HUDEP-2 (cell line): Measurements from ENCODE around the gene CDKAL1.
"Not testable (repeated sequence)": the region's sequence is repeated elsewhere in the genome, so short reads cannot be mapped to it uniquely, and the experiment has no call there.

ENCODE experiments used
- DNase-seq, 76 experiments: peaks; one replicate each; lab custom pipeline; 2025; ENCODE audit not compliant: unreplicated experiment in 76 of 76; lab: John Stamatoyannopoulos, UW

CDKAL1 gene

DNA sequence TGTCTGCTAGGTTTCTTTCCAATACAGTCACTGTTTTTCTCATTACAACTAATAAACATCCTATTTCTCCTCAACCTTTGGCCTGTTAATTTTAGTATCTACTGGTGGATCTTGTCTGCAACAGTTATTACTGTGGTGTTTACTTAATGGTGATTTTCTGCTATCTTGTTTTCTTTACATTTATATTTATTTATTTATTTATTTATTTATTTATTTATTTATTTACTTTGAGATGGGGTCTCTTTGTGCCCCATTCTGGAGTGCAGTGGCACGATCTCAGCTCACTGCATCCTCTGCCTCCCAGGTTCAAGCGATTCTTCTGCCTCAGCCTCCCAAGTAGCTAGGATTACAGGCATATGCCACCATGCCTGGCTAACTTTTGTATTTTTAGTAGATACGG is 15.1 kb downstream of the CDKAL1 start:
- not testable (repeated sequence) for DNase-seq

DNA sequence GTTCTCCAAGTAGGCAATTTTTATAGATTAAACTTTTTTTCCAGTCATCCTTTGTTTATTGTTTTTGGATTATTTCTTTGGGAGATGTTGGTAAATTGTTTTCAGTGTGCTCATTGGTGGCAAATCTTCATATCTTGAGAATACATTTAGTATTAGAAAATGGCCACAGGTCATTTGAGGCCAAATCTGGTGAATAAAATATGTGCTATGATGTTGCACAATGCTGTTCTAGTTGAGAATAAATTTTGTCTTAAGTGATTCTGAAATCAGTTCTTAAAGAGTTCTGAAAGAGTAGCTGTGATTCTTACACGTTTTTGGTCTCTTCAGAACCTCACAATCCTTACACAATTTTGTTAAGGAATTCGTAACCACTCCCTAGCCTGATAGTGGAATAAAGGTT is 20.1 kb downstream of the CDKAL1 start:
- no peak for DNase-seq

DNA sequence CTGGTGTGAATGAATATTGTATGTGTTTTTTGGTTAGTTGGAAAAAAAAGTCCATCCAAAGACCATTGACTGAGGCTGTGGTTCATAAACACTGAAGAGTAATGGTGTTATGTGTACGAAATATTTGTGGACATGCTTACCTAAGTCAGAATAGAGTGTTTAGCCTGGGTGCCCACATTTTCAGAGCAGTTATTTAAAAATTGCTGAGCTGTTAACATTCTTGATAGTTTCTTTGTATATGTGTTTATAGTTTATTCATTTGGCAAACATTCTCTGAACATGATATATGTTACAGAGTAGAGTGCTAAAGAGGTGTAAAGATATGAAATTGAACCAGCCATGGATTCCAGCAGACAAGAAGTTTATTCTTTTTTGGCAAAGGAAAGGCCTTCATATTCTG is 20.6 kb downstream of the CDKAL1 start:
- DNase-seq = no peak

DNA sequence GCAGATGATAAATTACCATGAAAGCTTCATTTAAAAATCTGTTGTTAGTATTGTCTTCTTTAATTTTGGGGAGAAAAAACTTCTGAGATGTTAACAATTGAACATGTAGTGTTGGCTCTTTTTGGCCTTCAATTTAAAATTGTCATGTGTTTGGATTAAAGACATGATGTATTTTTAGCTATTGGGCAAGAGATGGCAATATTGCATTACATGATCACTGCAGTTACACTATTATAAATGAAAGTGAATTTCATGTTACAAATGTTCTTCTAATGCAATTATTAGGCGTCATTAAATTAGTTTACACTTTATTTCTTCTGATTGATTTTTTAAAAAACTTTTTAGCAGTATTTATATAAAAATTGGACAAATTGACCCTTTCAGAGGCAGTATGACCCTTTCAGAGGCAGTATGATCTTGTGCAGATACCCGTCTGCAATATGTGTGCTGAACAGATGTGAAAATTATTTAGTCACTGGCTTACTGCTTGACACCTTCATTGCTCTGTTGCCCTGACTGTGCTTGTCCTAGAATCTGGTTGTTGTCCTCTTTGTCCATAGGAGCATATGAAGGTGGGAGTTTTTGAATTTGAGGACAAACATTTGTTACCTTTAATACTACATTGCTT is 25.8 kb downstream of the CDKAL1 start:
- DNase-seq = no peak

DNA sequence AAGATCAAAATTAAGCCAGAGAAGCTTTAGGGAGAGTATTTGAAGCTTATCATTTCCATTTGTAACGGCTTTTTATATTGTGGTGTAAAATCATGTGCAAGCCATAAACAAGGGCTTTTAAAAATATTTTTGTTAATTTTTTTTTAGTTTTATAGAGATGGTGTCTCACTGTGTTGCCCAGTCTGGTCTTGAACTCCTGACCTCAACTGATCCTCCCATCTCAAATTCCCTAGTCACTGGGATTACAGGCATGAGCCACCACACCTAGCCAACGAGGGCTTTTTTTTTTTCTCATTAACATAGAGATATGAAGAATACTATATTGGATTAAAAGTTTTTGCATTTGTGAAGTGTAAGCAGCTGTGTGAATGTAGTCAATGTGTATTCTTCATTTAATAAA is 29.1 kb downstream of the CDKAL1 start:
- DNase-seq = no peak

DNA sequence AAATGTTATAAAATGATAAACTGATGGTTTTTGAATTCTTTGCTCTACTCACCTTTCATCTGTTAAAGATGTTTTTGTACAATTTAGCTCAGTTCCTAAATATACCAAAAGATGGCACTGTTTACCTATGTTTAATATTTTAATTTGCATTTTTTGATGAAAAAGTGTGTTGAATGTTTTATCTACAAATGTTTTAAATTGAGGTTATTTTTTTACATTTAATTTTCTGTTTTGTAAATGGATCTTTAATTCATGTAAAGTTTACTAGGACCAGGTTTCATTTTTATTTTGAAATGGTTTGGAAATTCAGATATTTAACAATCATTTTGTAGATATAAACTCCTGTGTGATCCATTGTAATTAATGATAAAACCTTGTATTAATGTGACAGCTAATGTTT is 30.0 kb downstream of the CDKAL1 start:
- DNase-seq = peak in 16 of 76 experiments; percentile 7 to 51 (median 25)

DNA sequence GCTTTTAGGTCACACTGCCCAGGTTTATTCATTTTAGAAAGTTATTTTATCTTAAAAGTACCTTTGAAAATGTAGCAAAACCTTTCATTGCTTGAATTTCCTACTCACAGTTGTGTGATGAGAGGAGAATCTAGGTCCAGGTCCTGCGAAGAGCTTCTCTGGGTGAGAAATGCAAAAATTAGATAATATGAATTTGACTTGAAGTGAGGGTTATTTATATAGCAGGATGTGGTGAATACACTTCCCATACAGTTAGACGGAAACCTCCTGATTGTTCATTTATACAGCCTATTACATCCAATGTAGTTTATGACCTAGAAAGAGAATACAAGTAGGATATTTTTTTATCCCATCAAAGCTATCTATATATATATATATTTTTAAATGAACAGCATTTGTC is 30.5 kb downstream of the CDKAL1 start:
- DNase-seq = no peak

DNA sequence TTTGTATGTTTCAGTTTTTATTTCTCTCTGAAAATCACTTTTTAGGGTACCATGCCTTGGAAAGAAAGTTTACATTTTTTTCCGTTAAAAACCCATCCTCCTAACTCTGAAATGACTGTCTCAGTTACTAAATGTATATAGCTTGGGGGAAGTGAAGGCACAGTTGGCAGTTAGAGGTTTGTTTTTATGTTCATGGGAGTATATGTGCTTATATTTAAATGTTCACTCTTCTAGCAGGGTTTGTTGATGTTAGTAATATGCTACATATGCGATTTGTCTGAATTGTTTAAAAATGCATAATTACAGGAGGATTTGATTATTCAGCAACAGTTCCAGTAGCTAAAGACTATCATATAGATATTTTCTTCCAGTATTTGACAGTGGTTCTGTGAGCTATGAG is 31.1 kb downstream of the CDKAL1 start:
- no peak for DNase-seq

DNA sequence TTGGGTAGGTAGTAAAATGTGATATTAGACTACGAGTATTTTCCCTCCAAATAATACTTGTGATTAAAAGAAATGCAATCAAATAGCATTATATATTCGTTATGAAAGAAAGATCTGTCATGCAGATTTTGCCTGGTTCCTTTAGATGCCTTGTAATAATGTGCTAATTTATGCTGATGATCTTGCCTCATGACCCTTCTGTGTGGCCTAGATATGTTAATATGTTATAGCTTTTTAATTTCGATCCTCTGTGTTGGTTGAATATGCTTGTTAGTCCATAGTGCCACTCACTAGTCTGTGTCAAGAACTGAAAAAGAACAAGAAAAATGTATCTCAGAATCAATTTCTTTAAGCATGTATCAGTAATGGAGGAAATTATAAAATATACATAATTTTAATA is 31.9 kb downstream of the CDKAL1 start:
- DNase-seq = no peak

DNA sequence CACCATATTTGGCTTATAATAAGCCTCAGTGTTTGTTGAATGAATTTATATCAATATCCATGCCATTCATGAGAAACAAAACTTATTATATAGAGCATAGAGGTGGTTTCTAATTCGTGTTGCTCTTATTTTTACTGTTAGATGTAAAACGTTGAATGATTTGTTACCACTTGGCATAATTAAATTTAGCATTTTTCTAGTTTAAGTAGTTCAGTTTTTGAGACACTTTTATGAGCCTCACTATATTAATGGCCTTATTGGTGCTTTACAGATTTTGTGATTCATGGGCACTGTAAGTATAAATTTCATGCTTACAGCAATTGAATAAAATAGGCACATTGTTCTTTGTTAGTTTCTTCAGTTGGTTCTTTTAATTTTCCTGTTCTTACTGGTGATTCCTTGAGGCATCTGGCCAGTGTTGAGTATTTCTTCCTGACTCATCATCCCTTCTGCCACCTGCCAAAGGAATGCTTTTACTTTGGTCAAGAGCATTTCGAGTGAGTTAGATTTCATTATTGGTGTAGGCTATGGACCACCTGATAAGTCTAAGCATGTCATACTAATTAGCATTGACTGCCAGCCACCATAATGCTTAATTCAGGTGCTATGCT is 34.8 kb downstream of the CDKAL1 start:
- no peak for DNase-seq

DNA sequence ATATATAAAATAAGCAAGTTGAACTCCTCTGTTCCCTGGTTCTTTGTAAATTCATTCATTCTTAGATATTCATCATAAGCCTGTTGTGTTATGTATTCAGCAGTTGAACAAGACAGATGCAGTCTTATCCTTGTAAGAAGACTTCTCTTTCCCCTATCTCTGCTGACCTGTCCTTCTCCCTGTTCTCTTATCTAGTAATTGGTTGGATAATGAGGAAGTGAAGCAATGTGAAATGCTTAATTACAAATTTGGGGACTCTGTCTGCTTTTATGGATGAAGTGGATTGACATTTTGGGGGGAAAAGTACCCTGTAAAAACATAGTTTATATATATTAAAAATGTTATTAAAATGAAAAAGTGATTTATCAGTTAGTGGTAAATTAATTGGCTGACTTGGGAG is 37.0 kb downstream of the CDKAL1 start:
- DNase-seq = peak in 9 of 76 experiments; percentile 14 to 66 (median 31)

DNA sequence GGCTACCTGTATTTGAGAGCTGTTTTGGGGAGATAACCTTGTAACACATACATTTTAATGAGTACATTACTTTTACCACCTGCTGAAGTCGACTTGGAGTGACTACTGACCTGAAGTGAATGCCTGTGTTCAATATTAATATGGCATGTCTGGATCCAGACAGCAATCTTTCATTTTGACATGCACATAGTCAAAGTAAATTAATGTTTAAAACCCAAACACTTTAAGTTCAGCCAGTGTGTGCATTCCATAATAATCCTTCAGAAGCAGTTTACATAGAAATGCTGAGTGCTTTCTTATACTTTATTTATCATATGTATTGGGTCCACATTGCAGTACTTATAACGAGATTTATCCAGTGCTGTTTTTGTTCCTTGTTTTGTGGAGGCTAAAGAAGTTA is 38.0 kb downstream of the CDKAL1 start:
- DNase-seq = no peak

DNA sequence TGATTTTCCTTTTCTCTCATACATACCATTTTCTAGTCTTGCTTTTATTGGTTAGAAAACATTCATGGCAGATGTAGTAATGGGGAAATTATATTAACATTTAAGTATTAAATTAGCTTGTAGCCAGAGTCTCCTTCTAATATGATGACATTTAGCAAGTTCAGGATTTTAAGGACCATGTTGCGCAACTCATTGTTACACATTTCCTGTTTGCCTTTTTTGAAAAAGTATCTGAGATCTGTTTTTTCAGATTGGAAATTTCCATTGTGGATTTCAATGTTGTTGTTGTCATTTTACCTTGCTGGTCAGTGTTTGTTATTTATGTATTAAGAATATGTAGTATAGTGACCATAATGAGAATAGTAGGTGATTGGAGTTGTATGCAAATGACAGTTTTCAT is 38.7 kb downstream of the CDKAL1 start:
- no peak for DNase-seq

DNA sequence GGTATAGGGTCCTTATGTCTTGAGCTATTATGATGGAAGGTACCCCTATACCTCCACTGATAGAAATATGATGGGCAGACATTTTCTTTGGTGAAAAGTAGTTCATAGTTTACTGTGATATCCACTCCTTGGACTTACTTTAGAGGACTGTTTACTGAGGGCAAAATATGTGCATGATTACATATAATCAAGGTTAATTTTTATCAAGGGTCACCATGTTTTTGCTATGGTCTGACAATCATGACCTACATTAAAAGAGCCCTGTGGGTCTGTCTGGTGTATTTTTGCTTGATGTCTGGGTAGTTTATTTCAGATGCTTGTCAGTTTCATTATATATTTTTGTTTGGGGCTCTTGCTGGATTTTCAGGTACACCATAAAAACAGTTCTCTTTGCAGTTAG is 40.1 kb downstream of the CDKAL1 start:
- DNase-seq = no peak

DNA sequence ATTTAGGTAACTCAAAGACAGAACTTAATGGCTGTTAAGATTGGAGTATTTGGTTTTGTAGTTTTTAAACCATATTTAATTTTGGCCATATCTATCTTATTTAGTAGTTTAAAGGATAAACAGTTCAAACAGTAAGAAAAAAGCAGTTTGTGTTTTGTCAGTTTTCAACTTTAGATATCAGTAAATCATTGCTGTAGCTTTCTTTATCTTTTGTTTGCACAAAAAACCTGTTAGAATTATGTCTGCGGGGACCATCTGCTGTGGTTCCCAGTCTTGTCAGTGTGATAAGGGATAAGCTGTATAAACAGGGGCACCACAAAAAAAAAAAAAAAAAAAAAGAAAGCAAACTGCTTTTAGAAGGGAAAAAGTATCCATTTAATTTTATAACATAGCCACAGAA is 40.9 kb downstream of the CDKAL1 start:
- DNase-seq = peak in 71 of 76 experiments; percentile 16 to 93 (median 71)

DNA sequence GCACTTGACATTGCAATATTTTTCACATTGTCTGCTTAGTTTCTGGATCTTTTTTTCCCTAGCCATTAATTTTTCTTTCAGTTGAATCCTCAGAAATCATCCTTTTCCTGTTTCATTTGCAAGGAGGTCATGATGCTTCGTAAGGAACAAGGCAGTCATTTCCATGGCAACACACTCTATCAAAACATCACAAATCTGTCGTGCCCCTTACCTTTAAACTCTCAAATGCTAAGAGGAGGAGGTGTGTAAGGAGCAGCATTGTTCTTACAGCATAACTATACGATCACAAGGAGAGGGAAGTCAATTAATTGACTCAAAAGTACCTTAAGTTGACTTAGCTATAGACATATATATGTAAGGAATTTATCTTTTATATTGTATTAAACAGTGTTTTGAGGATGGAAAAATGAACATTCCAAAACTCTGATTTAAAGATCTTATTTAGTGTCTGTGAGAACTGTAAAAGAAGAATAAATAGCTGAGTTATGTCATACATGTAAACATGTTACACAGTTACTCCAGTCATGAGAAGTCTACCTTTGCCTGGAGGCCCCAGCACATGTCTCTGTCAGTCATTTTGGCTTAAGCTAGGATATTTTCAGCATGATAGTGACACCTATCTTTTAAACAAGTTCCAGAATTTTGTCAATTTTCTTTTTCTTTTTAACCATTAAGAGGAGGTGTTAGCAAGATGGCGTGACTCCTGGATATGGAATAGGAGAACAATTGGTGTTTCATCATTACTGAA is 41.6 kb downstream of the CDKAL1 start:
- peak in 2 of 76 experiments; percentile 16 to 25 for DNase-seq

DNA sequence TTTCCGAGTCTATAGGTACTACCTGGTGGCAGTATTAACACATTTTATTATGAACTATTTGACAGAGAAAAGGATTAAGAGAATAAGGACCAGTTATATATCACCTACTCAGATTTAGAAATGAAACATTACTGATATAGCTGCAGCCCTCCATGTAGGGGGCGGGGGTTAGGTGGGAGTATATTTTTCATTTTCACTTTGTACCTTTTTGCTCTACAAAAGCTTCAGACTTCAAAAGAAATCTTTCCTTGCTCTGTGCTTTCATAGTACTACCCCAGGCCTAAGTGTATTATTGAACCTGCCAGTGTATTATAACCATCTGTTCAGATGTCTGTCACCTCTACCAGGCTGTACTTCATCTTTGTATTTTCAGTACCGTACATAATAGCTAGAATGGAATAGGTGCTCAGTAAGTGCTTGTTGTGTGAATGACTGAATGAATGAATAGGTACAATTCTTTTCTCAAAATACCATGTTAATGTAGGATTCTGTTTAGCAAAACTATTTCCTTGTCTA is 43.0 kb downstream of the CDKAL1 start:
- no peak for DNase-seq

DNA sequence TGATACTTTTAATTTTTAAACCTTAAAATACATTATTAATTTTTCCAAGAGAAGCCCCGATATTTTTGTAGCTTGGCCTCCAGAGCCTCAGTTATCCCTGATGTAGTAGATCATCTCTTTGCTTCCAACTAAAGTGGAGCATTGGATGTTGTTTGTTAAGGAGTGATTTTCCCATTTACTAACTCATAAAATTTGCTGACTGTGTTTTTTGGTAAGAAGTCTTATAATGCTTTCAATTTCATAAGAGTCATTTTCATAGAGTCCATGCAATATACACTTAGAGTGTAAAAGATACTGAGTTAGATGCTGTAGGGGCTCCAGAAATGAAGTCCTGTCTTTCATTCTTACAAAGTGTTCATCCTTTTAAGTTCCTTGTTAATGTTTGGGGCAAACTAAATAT is 46.8 kb downstream of the CDKAL1 start:
- DNase-seq = no peak

DNA sequence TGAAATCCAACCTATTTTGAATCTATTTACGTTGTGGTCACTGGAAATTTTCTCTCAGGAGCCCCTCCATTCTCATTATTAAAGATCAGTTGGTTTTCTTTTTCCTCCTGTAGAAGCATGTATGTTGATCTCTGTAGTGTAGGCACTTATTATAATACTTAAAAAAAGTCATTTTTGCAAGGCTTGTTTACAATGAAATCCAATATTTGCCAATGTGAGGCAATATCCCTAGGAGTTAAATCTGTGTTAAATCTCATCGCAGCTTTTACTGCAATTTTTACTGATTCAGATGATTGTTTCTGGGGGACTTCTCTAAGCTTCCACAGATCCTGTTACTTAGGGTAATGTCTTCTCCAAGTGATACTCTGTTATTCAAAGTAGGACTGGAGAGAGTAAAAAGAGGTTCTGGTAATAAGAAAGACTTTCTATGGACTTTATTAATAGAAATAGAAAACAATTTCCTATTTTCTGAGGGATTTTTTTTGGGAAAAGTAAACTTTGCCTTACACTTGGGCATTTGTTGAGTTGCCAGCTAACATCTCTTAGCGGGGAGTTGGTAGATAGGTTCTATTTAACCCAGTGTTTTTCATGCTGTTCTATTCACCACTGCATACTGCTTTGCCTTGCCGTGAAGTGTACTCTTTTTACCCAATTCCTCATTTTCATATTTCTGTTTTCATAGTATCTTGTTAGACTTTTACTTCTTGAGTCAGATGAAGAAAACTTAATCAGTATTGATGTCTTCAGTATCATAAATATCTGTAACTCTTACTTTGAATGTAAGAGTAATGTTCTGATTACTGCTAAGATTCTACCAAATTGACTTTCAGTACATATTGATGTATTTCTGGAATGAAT is 48.6 kb downstream of the CDKAL1 start:
- no peak for DNase-seq

DNA sequence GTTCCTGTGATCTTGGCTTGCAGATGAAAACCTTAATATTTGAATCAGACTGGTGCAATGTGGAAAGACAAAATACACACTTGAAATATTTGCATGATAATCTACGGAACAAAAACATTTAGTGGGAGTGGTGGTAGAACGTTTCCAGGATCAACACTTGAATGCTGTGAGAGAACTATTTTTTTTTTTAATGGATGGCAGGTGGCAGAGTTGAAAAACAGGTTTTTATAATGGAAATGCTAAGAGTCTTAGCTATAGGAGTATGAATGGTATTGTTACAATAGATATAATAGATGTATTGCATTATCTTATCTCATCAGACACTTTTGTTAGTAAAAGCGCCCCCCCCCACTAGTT is 49.2 kb downstream of the CDKAL1 start:
- DNase-seq = no peak

DNA sequence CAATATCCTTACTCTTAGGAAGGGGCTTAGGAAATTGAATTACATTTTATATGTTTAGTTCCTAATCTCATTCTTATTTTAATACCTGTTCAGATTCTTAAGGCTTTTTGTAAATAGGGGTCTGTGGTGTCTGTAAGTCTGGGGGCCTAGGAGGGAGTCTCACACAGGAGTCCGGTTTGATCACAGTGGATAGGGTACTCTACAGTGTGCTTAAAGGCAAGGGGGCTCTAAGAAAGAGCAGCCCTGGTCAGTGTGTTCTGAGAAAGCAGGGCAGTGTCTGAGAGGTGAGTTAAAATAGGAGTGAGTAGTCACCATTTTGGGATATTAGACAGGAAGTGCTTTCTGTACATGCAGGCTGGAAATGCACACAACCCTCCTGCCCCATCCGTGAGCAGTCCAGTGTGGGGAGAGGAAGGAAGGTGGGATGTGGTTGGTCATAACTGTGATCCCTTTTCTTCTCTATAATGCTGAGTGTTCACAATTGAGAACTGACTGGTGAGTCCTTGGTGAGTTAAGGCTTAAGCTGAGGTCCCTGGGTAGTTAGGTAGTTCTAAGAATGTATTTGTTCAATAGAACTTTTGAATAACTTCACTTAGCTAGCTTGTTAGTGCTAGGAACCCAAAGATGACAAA is 50.0 kb downstream of the CDKAL1 start:
- DNase-seq = no peak
